K562 (cell line): Measurements from ENCODE around the gene FLII. TPM values are rescaled to one million over a fixed set of nuclear protein-coding genes. Genes with fewer than 3 reads are reported as not detected.

Source experiments
- ATAC-seq: fragments of 200-7000 bp; cut with Tn5 transposase; 3 replicates; pipeline ENCODE4 v1.9.1; 2020; ENCODE audit warnings: moderate library complexity
- BruUV-seq: library from RNA; stranded (reverse); fragments of 400-500 nt; replicated peaks from 2 replicates; lab custom pipeline; 2021; lab: Mats Ljungman, UMichigan
- CTCF ChIA-PET: fragments of 300-600 bp; formaldehyde crosslinking; extraction: SDS; loops from one replicate; lab custom pipeline; 2021; ENCODE audit warnings: low intra/inter-chr PET ratio; lab: Yijun Ruan, JAX
- POLR2A ChIA-PET: fragments of 300-600, 350-650 bp; sonication (Branson Sonifier 250); formaldehyde crosslinking; extraction: SDS; loops from one replicate; lab custom pipeline; 2021; ENCODE audit warnings: antibody characterized with exemption, inconsistent platforms; lab: Yijun Ruan, JAX
- DNase-seq, 4 experiments: peaks; one replicate each; pipeline versions ENCODE4 v3.0.0 to v3.0.0-alpha.2; 2011 to 2018; ENCODE audit warnings: low spot score in 3 of 4, mixed read lengths in 3 of 4; ENCODE audit errors: extremely low read depth in 1 of 4
- FAIRE-seq: peaks from 2 replicates; lab custom pipeline; 2011; peaks lifted over from hg19 to GRCh38; lab: Jason Lieb, UNC
- H2AFZ ChIP-seq: 2 replicates; pipeline ENCODE4 v1.6.0; 2011; ENCODE audit warnings: low read depth, low read length, control low read depth, inconsistent platforms
- H3K27ac ChIP-seq: fragments of 200-600 bp; 3 replicates; pipeline ENCODE4 v1.8.0; 2011; ENCODE audit warnings: low read depth, mild to moderate bottlenecking, control low read depth, inconsistent platforms, low read length, moderate library complexity, mixed read lengths; ENCODE audit errors: extremely low read depth
- H3K27me3 ChIP-seq, 2 experiments: fragments of 300-600 bp in 1 of 2; 2 replicates in 1 of 2; 3 replicates in 1 of 2; pipeline versions ENCODE4 v1.6.0 to v1.8.0; 2011; ENCODE audit warnings: inconsistent platforms in 2 of 2, low read length in 2 of 2, mild to moderate bottlenecking in 1 of 2, mixed read lengths in 1 of 2, moderate library complexity in 1 of 2; ENCODE audit not compliant: control insufficient read depth in 2 of 2, insufficient read depth in 2 of 2
- H3K36me3 ChIP-seq: fragments of 300-600 bp; 3 replicates; pipeline ENCODE4 v1.8.0; 2011; ENCODE audit warnings: mild to moderate bottlenecking, low read length, inconsistent platforms; ENCODE audit not compliant: control insufficient read depth, insufficient read depth
- H3K4me1 ChIP-seq, 2 experiments: fragments of 200-600 bp in 1 of 2; replicated peaks in 1 of 2; 2 replicates in 1 of 2; 3 replicates in 1 of 2; pipeline versions ENCODE4 v1.5.1 to v1.8.0; 2011; ENCODE audit warnings: inconsistent platforms in 2 of 2, low read length in 2 of 2, mild to moderate bottlenecking in 1 of 2, mixed read lengths in 1 of 2, moderate library complexity in 1 of 2; ENCODE audit not compliant: control insufficient read depth in 2 of 2, insufficient read depth in 2 of 2
- H3K4me2 ChIP-seq: 2 replicates; pipeline ENCODE4 v1.6.1; 2011; ENCODE audit warnings: low read length, control low read depth, inconsistent platforms, mixed read lengths; ENCODE audit not compliant: insufficient read depth
- H3K4me3 ChIP-seq: fragments of 200-600 bp; sonication (generic), shearing (Covaris generic); 2 replicates; pipeline ENCODE4 v1.5.1; 2016; ENCODE audit warnings: control low read depth, inconsistent platforms
- H3K79me2 ChIP-seq: fragments of 200-600 bp; 3 replicates; pipeline ENCODE4 v1.8.0; 2011; ENCODE audit warnings: low read length, inconsistent platforms; ENCODE audit not compliant: control insufficient read depth, insufficient read depth
- H3K9ac ChIP-seq, 2 experiments: 2 replicates each; pipeline versions ENCODE4 v1.6.0 to v1.6.1; 2011; ENCODE audit warnings: low read depth in 2 of 2, low read length in 2 of 2, control low read depth in 1 of 2, inconsistent platforms in 1 of 2, mild to moderate bottlenecking in 1 of 2, mixed read lengths in 1 of 2; ENCODE audit not compliant: insufficient read depth in 1 of 2
- H3K9me1 ChIP-seq: one replicate; pipeline ENCODE4 v1.6.0; 2011; ENCODE audit warnings: inconsistent platforms, mild to moderate bottlenecking, low read length, moderate library complexity; ENCODE audit not compliant: control insufficient read depth, insufficient read depth
- H3K9me3 ChIP-seq: replicated peaks from 2 replicates; pipeline ENCODE4 v1.5.1; 2011; ENCODE audit warnings: low read depth, low read length, inconsistent platforms; ENCODE audit not compliant: control insufficient read depth, insufficient read depth
- H4K20me1 ChIP-seq: replicated peaks from 2 replicates; pipeline ENCODE4 v1.6.1; 2011; ENCODE audit warnings: low read length, inconsistent platforms, mixed read lengths; ENCODE audit not compliant: control insufficient read depth, insufficient read depth
- CCAR2 ChIP-seq: fragments of 200-400 bp; formaldehyde crosslinking; IDR thresholded peaks from 2 replicates; pipeline ENCODE4 v1.6.1; 2017; ENCODE audit warnings: mild to moderate bottlenecking, low read depth, low read length
- FOXO4 ChIP-seq: fragments of 450-650 bp; formaldehyde crosslinking; IDR thresholded peaks from 2 replicates; pipeline ENCODE4 v1.4.0; 2020; ENCODE audit warnings: mild to moderate bottlenecking, moderate library complexity
- KLF6 ChIP-seq: fragments of 250-450 bp; sonication (Bioruptor Pico); IDR thresholded peaks from 2 replicates; pipeline ENCODE4 v1.4.0; 2020; ENCODE audit warnings: mild to moderate bottlenecking, moderate library complexity, borderline replicate concordance
- POLR2G ChIP-seq: fragments of 200-400 bp; formaldehyde crosslinking; IDR thresholded peaks from 2 replicates; pipeline ENCODE4 v1.6.1; 2017; ENCODE audit warnings: low read depth, mild to moderate bottlenecking, antibody characterized with exemption, low read length, moderate library complexity
- TCF15 ChIP-seq: fragments of 250-450 bp; sonication (Bioruptor Pico); IDR thresholded peaks from 2 replicates; pipeline ENCODE4 v1.8.0; 2022; ENCODE audit warnings: moderate library complexity, mild to moderate bottlenecking, inconsistent platforms
- ZFPM2 ChIP-seq: fragments of 250-450 bp; sonication (Bioruptor Pico); IDR thresholded peaks from 2 replicates; pipeline ENCODE4 v1.5.1; 2022; ENCODE audit warnings: mild to moderate bottlenecking
- WGBS: fragments of 100-300 bp; shearing (Covaris generic); methylation state at CpG from one replicate; pipeline ENCODE4 v1.1.6; 2016; ENCODE audit warnings: low coverage, mixed read lengths; ENCODE audit not compliant: insufficient coverage; ENCODE audit errors: missing lambda C conversion rate; 5-methylcytosine and 5-hydroxymethylcytosine counted together
- in situ Hi-C: fragments of 300-500 bp; cut with MboI; formaldehyde crosslinking; loops from 4 replicates; pipeline ENCODE4 v1.15.0; 2018; ENCODE audit warnings: inconsistent platforms, mixed read lengths
- intact Hi-C: fragments of 100-400 bp; cut with micrococcal nuclease; formaldehyde crosslinking; loops from 2 replicates; pipeline ENCODE4 v1.14.2; 2022
- polyA plus RNA-seq, 8 experiments: library from polyadenylated mRNA; depleted of rRNA in 4 of 8; stranded (reverse) in 5 of 8; unstranded in 3 of 8; fragments of >200 nt; fragmentation: Nextera tagmentation in 2 of 8; fragmentation: Illumina TruSeq in 1 of 8; extraction: Ambion mirVana in 2 of 8; extraction: Trizol in 1 of 8; gene quantifications; 2 replicates each; pipeline versions ENCODE4 v1.2.1 to v1.2.3, GENCODE V29; 2011 to 2014; ENCODE audit warnings: inconsistent platforms in 1 of 8, missing spikeins in 1 of 8
- total RNA-seq, 7 experiments: library from RNA; depleted of rRNA in 6 of 7; stranded (reverse); fragments of >200 nt in 6 of 7; fragmentation: Illumina TruSeq in 2 of 7; extraction: Trizol in 2 of 7; gene quantifications; 2 replicates each; pipeline versions ENCODE4 v1.2.1 to v1.2.3, GENCODE V29; 2011 to 2021; ENCODE audit warnings: low replicate concordance in 1 of 7

FLII gene
- total and polyA plus RNA-seq, 9 of the 15 experiments (the other 6 are each of a cell fraction or from before 2014, with no cell fraction given) = 11.7 to 126 (median 82.5) TPM

- no peak overlapping the region for H3K4me3 ChIP-seq
- H3K9ac ChIP-seq = no peak overlapping the region
- H3K4me2 ChIP-seq = no peak overlapping the region
- intact Hi-C loops = loop anchor here (5.0 kb wide), 1 partner anchor 72 kb away; the partner anchor contains the start of gene SMCR8
- ChIA-PET CTCF (no interaction called here), POLR2A (no interaction called here)
- ATAC-seq (no peak), DNase-seq (no peak), FAIRE-seq (no peak)
- H4K20me1 ChIP-seq = peaks cover 3% of the 10 kb centered on the region; the same call in 1 of the 2 replicates
- H3K9me3 ChIP-seq = no peaks in the 10 kb centered on the region
- H3K27me3 ChIP-seq = no peaks in the 10 kb centered on the region
- H3K9me1 ChIP-seq = peaks cover 2% of the 10 kb centered on the region
- TF ChIP-seq FOXO4 (CRISPR knock-in tag) (no peak), ZFPM2 (no peak), POLR2G (peak; percentile 48; the same call in 1 of the 2 replicates), TCF15 (CRISPR knock-in tag) (no peak), CCAR2 (no peak), KLF6 (CRISPR knock-in tag) (no peak)
- no peak overlapping the region for H2AFZ ChIP-seq
- peaks cover 3 to 34% of the 10 kb centered on the region in 2 experiments; a peak in 4 of 5 replicates for H3K4me1 ChIP-seq
- no peak overlapping the region for H3K27ac ChIP-seq
- 98% methylated on average over 5 of the region's 21 CpGs for WGBS
- peaks cover 38% of the 10 kb centered on the region; the same call in 2 of the 3 replicates for H3K36me3 ChIP-seq
- H3K79me2 ChIP-seq = no peaks in the 10 kb centered on the region
- TSS peak; percentile 75 for BruUV-seq
- in situ Hi-C loops = no loop called here
Measured at GRCh38 chr17:18245038-18245776, 13.3 kb downstream of the FLII start.
